ENCODE results near the gene TMCO5A.

The TMCO5A gene

DNA sequence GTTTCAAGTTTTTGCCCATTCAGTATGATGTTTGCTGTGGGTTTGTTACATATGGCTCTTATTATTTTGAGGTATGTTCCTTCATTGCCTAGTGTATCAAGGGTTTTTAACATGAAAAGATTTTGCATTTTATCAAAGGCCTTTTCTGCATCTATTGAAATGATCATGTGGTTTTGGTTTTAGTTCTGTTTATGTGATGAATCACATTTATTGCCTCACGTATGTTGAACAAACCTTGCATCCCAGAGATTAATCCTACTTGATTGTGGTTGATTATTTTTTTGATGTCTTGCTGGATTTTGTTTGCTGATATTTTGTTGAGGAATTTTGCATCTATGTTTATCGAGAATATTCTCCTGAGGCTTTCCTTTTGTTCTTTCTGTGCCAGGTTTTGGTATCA lies 39.4 kb downstream of the TMCO5A start:
- no peak for DNase-seq (ENCODE audit: low read depth in 2 of 2)

DNA sequence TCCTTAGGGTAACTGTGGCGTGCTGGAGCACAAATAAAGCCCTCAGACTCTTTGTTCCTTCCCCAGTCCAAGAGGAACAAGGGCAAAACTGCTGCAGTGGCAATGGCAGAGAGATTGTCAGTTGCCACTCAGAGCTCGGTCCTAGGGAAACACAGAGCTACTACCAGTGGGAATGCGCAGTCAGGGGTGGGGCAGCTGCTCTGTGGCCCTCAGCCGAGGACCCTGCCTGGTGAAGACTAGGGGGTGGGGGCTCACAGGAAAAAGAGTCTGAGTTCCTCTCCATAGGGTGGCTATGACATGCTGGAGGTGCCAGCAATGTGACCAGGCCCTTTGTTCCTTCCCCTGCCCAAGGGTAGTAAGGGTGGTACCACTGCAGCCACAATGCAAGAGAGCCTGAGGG lies 43.8 kb downstream of the TMCO5A start:
- DNase-seq (ENCODE audit: low read depth in 2 of 2), result no peak

DNA sequence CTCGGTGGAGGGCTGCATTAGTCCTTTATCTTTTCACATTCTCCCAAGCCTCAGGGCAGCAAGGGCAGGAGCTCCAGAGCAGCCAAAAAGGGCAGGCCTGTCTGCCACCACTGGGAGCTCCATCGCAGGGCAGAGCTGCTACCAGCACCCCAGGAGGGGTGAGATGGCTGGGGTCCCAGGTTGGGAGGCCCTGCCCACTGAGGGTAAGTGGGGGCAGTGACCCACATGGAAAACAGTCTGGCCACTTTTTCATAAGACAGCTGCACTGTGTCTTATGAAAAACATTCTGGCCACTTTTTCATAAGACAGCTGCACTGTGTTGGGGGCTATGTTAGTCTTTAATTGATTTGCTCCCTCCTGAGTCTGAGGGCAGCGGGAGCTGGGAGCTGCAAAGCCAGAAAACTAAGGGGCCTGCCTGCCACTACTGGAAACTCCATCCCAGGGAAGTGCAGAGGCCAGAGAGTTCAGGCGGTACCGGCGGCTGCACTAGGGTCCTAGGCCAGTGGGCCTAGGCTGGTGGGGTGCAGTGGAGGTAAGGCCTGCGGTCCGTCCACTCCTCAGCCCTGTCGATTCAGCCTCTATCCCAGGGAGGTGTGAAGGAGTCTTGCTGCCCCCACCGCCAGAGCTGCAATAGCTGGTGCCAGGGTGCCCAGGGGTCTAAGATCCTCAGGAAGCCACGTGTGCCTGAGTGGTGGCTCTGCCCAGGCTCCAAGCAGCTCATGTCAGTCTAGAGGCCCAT lies 45.4 kb downstream of the TMCO5A start:
- no peak for DNase-seq (ENCODE audit: low read depth in 2 of 2)

DNA sequence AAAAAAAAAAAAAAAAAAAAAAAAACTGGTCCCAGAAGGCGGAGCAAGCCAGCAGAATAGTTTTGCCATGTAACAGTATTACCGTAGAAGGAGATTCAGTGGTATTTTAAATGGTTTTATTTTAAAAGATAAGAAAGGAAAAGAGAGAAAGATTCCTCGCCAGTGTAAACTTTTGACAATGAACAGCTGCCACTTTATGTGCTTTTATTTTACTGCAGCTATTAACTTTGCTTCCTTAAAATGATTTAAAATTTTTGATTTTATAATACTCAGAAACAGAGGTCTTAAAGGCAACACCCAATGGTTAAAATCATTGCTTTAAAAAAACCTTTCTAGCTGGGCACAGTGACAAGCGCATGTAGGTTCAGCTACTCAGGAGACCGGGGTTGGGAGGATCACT lies 46.8 kb downstream of the TMCO5A start:
- DNase-seq (ENCODE audit: low read depth in 2 of 2), result no peak

DNA sequence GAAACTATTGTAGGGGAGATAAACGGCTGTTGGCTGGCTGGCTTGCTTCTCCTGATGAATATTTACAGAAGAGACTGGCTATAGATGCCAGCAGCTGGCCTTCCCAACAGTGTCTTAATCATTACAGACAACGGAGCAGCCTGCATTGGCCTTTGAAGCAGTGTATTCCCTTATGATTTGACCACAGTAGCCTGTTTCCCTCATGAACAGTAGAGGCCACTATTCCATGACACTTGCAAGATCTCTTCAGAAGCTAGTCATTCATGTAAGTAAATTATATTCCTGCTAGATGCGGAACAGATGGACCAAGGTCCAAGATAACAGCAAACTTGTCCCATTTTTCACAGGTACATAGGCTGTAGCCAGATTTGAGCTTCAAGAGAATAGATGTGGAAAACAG lies 47.3 kb downstream of the TMCO5A start:
- DNase-seq (ENCODE audit: low read depth in 2 of 2), result no peak

DNA sequence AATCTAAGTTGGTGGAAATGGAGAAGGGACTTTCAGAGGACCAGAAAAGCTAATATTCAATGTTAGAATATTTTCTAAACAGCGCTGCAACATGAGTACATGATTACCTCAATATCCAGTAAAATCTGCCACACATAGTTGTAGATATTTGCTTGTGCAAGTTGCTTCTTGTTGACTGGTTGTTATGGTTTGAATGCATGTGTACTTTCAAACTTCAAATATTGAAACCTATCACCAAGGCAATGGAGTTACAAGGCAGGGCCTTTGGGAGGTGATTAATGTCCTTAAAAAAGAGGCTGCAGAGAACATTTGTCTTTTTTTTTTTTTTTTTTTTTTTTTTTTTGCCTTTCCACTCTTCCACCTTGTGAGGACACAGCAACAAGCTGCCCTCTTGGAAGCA lies 49.9 kb downstream of the TMCO5A start:
- no peak for DNase-seq (ENCODE audit: low read depth in 2 of 2)

DNA sequence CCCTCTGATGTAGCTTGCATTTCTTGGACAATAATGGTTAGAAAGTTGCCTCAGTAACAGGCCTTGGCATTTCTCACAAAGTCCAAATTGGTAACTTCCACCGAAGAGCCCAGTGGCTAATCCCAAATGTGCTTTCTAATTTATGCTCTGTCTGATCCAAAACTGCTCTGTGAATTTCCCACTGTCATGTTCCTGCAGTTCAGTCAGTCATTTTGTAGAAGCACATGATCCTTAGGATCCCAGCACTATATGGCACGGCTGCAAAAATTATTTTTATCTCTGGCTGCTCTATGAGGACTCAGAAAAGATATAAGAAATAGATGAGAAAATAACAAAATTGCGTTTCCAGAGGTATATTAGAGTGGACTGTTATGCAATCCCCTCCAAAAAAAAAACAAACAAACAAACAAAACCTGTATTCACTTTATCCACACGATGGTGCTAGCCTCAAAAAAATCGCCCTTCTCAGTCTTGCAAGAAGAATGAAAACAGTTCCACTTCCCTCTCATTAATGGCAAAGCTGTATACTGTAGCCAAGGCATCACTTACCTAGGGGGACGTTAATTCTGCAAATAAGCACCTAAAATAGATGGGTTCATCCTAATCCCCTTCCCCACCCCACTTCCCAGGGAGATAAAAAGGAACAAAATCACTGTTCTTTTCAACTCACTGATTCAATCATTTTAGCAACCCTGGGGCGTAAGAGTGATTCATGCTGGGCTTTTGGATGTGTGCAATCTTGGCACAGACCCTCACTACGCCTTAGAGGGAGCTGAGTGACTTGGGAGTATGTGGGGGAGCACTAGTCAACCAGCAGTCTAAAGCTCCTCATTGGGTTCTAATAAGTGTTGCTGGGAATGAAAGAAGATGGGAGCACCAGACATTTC lies 61.3 kb downstream of the TMCO5A start:
- DNase-seq (ENCODE audit: low read depth in 2 of 2), result no peak
